SU-DHL-6 (cell line): Measurements from ENCODE around the gene UBE2J2.
A peak's percentile ranks its signal among the peaks of the same experiment; 100 is the strongest.

ENCODE experiments used
- H2AFZ ChIP-seq: fragments of 200-600 bp; sonication (generic); 2 replicates; pipeline ENCODE4 v1.6.1; 2014; ENCODE audit warnings: low read depth, mild to moderate bottlenecking, moderate library complexity, mixed read lengths, antibody characterized with exemption, low read length; ENCODE audit not compliant: severe bottlenecking
- H3F3A ChIP-seq: fragments of 200-600 bp; shearing (Covaris generic); 2 replicates; pipeline ENCODE4 v1.6.0; 2016; ENCODE audit warnings: antibody characterized with exemption, mild to moderate bottlenecking; ENCODE audit not compliant: insufficient read depth
- H3K27ac ChIP-seq: fragments of 200-600 bp; sonication (generic); 2 replicates; pipeline ENCODE4 v1.5.1; 2016; ENCODE audit warnings: low read depth, mild to moderate bottlenecking, low read length, moderate library complexity, mixed read lengths
- H3K27me3 ChIP-seq: fragments of 200-600 bp; sonication (generic), shearing (Covaris generic); 2 replicates; pipeline ENCODE4 v1.6.0; 2014; ENCODE audit warnings: mild to moderate bottlenecking, low read length
- H3K36me3 ChIP-seq: fragments of 200-600 bp; sonication (generic); 2 replicates; pipeline ENCODE4 v1.6.1; 2014; ENCODE audit warnings: mild to moderate bottlenecking, low read length, mixed read lengths
- H3K4me2 ChIP-seq: fragments of 300-600, 200-600 bp; shearing (Covaris generic), sonication (generic); 2 replicates; pipeline ENCODE4 v1.6.0; 2014; ENCODE audit warnings: low read length, low read depth, mild to moderate bottlenecking; ENCODE audit not compliant: poor library complexity, severe bottlenecking
- H3K4me3 ChIP-seq: fragments of 200-600 bp; sonication (generic); 2 replicates; pipeline ENCODE4 v1.5.1; 2014; ENCODE audit warnings: antibody characterized with exemption, low read length, mild to moderate bottlenecking, mixed read lengths; ENCODE audit not compliant: insufficient read depth, poor library complexity, severe bottlenecking
- H3K79me2 ChIP-seq: fragments of 200-600 bp; sonication (generic); 2 replicates; pipeline ENCODE4 v1.6.1; 2014; ENCODE audit warnings: mild to moderate bottlenecking, low read length, moderate library complexity; ENCODE audit not compliant: insufficient read depth
- H3K9ac ChIP-seq: fragments of 200-600 bp; sonication (generic); 2 replicates; pipeline ENCODE4 v1.7.0; 2014; ENCODE audit warnings: mild to moderate bottlenecking, low read length
- H3K9me2 ChIP-seq: fragments of 200-600 bp; sonication (generic); replicated peaks from 2 replicates; pipeline ENCODE4 v1.6.1; 2014; ENCODE audit warnings: low read length; ENCODE audit not compliant: insufficient read depth
- H3K9me3 ChIP-seq: fragments of 200-600 bp; sonication (generic); 2 replicates; pipeline ENCODE4 v1.6.1; 2014; ENCODE audit warnings: low read length, mixed read lengths; ENCODE audit not compliant: insufficient read depth
- H4K20me1 ChIP-seq: fragments of 200-600 bp; sonication (generic); 2 replicates; pipeline ENCODE4 v1.6.1; 2014; ENCODE audit warnings: low read depth, mild to moderate bottlenecking, antibody characterized with exemption, low read length, moderate library complexity, mixed read lengths
- CTCF ChIP-seq: fragments of 200-600 bp; sonication (generic); IDR thresholded peaks from one replicate; pipeline ENCODE4 v1.5.1; 2017; ENCODE audit warnings: antibody characterized with exemption, mild to moderate bottlenecking, low read length, moderate library complexity; ENCODE audit not compliant: insufficient read depth, poor library complexity, severe bottlenecking
- EZH2phosphoT487 ChIP-seq: fragments of 200-600 bp; sonication (generic), shearing (Covaris generic); conservative IDR thresholded peaks from 2 replicates; pipeline ENCODE4 v1.6.1; 2018; ENCODE audit warnings: mild to moderate bottlenecking, antibody characterized with exemption, low read length, moderate library complexity, mixed read lengths

UBE2J2 gene

GRCh38 chr1:1308756-1309250 lies 35.1 kb upstream of the UBE2J2 start:
- Histone ChIP-seq H3K79me2 (peaks cover 12% of the 10 kb centered on the region), H3F3A (no peaks in the 10 kb centered on the region; the same call in 1 of the 2 replicates), H3K27ac (peak overlapping the region; percentile 75), H4K20me1 (no peaks in the 10 kb centered on the region), H3K36me3 (no peaks in the 10 kb centered on the region), H3K4me3 (peak overlapping the region; percentile 84), H3K27me3 (no peaks in the 10 kb centered on the region), H3K4me2 (peak overlapping the region; percentile 68), H3K9me2 (no peaks in the 10 kb centered on the region), H3K9me3 (no peaks in the 10 kb centered on the region), H2AFZ (peak overlapping the region; percentile 53), H3K9ac (peak overlapping the region; percentile 99)
- TF ChIP-seq EZH2phosphoT487 (no peak), CTCF (no peak)

- no peak for TF ChIP-seq EZH2phosphoT487
- TF ChIP-seq CTCF: no peak
- Histone ChIP-seq H3F3A (no peaks in the 10 kb centered on the region; the same call in 1 of the 2 replicates), H3K9me2 (no peaks in the 10 kb centered on the region), H3K79me2 (peaks cover 12% of the 10 kb centered on the region), H2AFZ (peak within 1 kb of the TSS; percentile 94), H3K4me2 (peak within 1 kb of the TSS; percentile 81), H3K9me3 (no peaks in the 10 kb centered on the region), H3K4me3 (peak within 1 kb of the TSS; percentile 93), H3K36me3 (no peaks in the 10 kb centered on the region), H3K9ac (peak within 1 kb of the TSS; percentile 99), H4K20me1 (no peaks in the 10 kb centered on the region), H3K27me3 (no peaks in the 10 kb centered on the region), H3K27ac (peak within 1 kb of the TSS; percentile 89)
Observed at GRCh38 chr1:1307923-1308755, 34.5 kb upstream of the UBE2J2 start, which contains the start of the genes ACAP3 and PUSL1. TSS of gene ACAP3 (minus strand) at chr1:1307930. CDS start at chr1:1307815, 115 bp downstream. TSS of gene PUSL1 (plus strand) at chr1:1308597. CDS start at chr1:1308644, 47 bp downstream.

- Histone ChIP-seq H3K9me2 (no peaks in the 10 kb centered on the region), H3K36me3 (no peaks in the 10 kb centered on the region), H2AFZ (no peak overlapping the region), H3K4me3 (peak overlapping the region; percentile 93), H4K20me1 (no peaks in the 10 kb centered on the region; the same call in 1 of the 2 replicates), H3K9ac (peak overlapping the region; percentile 99), H3K27ac (peak overlapping the region; percentile 36; the same call in 1 of the 2 replicates), H3K4me2 (peak overlapping the region; percentile 81), H3F3A (no peaks in the 10 kb centered on the region; the same call in 1 of the 2 replicates), H3K79me2 (peaks cover 12% of the 10 kb centered on the region), H3K9me3 (no peaks in the 10 kb centered on the region), H3K27me3 (no peaks in the 10 kb centered on the region)
- TF ChIP-seq EZH2phosphoT487 (no peak), CTCF (no peak)
Observed at GRCh38 chr1:1307261-1307922, 33.7 kb upstream of the UBE2J2 start.
